Endothelial cell of umbilical vein (primary cell): Measurements from ENCODE around the gene PFAS.

Experiments used
- CTCF ChIP-seq, 2 donors: IDR thresholded peaks; 1 replicate in 1 of 2; 2 replicates in 1 of 2; pipeline ENCODE4 v1.5.1; 2011; ENCODE audit warnings: low read length in 2 of 2, mild to moderate bottlenecking in 2 of 2, moderate library complexity in 2 of 2, control low read depth in 1 of 2, inconsistent platforms in 1 of 2, low read depth in 1 of 2; ENCODE audit not compliant: insufficient read depth in 1 of 2; ENCODE audit errors: extremely low read depth in 1 of 2
- EZH2 ChIP-seq: IDR thresholded peaks from 2 replicates; pipeline ENCODE4 v1.6.1; 2012; ENCODE audit warnings: borderline replicate concordance, low read depth, mild to moderate bottlenecking, moderate library complexity, low read length, inconsistent platforms; ENCODE audit not compliant: severe bottlenecking
- GATA2 ChIP-seq: IDR thresholded peaks from 2 replicates; pipeline ENCODE4 v1.7.0; 2011; ENCODE audit warnings: low read depth, mild to moderate bottlenecking, moderate library complexity, mixed read lengths, low read length; ENCODE audit not compliant: insufficient read length, insufficient read depth
- JUN ChIP-seq: IDR thresholded peaks from 2 replicates; pipeline ENCODE4 v1.6.1; 2011; ENCODE audit warnings: borderline replicate concordance, low read depth; ENCODE audit not compliant: insufficient read length, insufficient read depth
- MAX ChIP-seq: IDR thresholded peaks from 2 replicates; pipeline ENCODE4 v1.6.1; 2011; ENCODE audit not compliant: insufficient read depth, insufficient read length
- POLR2A ChIP-seq: IDR thresholded peaks from 2 replicates; pipeline ENCODE4 v1.6.1; 2012; ENCODE audit warnings: low read depth, mild to moderate bottlenecking, control low read depth, low read length
- POLR2AphosphoS5 ChIP-seq: IDR thresholded peaks from 2 replicates; pipeline ENCODE4 v1.6.1; 2012; ENCODE audit warnings: low read depth, mild to moderate bottlenecking, control low read depth, low read length, moderate library complexity; ENCODE audit not compliant: insufficient read depth

DNA sequence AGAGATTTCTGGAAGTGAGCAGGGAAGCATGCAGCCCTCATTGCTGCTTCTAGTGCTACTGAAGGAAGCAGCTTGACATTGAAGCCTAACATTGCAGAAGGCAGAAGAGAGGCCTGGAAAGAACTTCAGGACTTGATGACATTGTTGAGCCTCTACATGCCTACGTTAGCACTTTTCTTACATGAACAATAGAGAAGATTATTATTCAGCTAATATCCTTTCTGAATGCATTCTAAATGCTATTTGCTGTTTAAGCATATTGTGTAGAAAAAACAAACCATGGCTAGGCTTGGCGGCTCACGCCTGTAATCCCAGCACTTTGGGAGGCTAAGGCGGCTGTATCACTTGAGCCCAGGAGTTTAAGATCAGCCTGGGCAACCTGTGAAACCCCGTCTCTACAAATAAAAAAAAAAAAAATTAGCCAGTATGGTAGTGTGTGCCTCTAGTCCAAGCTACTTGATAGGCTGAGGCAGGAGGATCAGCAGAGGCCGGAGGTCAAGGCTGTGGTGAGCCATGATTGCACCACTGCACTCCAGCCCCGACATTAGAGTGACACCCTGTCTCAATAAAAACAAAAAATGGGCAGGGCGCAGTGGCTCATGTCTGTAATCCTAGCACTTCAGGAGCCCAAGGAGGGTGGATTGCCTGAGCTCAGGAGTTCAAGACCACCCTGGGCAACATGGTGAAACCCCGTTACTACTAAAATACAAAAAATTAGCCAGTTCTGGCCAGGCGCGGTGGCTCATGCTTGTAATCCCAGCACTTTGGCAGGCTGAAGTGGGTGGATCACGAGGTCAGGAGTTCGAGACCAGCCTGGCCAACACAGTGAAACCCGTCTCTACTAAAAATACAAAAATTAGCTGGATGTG is 36.5 kb upstream of the PFAS start:
- TF ChIP-seq CTCF (IDR thresholded peaks at IDR 0.05; ENCODE audit: extremely low read depth in 1 of 2, insufficient read depth in 1 of 2, low read depth in 1 of 2, low read length in 2 of 2) (no peak), EZH2 (no peak), POLR2A (no peak), POLR2AphosphoS5 (no peak), JUN (no peak), GATA2 (no peak), MAX (no peak)
